ENCODE data around the gene SFTPB.

GRCh38 chr2:85714841-85715240 lies 46.8 kb upstream of the SFTPB start:
- TF ChIP-seq CTCF (IDR thresholded peaks at IDR 0.05) (no peak), POLR2A (IDR thresholded peaks at IDR 0.05) (no peak), POLR2AphosphoS5 (IDR thresholded peaks at IDR 0.05; ENCODE audit: insufficient read depth in 1 of 2, low read depth in 1 of 2) (no peak)

Data from vagina (tissue), 2 donors.